HG02840 (cell line): ENCODE data around the gene BOD1L1.

Source experiments
- ATAC-seq: cut with Tn5 transposase; IDR thresholded peaks from one replicate; pipeline ENCODE4 v1.9.1; 2021; ENCODE audit warnings: mild to moderate bottlenecking, moderate library complexity, moderate number of reproducible peaks; ENCODE audit not compliant: unreplicated experiment, low FRiP score

Gene BOD1L1

DNA sequence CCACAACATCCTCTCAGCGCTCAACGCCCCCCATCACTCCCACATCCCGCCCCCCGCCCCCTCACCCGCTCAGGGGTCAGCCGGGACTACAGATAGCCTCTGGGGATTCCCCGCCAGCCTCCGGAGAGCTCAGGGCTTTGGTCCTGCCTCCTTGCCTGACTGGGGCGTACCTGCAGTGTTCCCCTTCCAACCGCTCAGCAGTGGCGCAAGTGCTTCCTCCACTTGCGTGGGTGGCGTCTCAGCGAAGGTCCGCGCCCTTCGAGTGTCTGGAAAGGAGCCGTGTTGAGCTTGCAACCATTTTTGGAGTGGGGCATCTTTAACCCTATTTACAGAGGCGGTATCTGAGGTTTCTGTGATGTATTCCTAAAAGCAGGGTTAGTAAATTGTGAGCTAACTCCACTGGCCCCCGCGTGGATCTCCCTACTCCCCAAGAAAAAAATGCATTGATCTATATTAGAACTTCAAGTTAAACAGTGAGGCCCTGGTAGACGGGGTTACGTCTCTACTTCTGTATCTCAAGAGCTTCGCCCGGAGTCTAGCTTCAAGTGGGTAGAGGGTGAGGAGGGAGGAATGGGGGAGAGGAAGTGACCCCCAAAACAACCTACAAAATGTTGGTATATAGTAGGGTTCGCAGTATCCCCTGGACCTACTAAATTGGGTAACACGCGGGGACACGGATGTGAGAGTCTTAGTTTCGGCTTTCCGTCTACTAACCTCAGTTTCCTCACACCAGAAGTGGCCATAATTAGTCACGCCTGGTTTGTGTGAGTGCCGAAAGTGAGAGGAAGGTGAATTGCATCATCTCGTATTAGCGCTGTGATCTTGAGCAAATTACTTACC, 99.3 kb downstream of the BOD1L1 start:
- peak; percentile 82 for ATAC-seq

DNA sequence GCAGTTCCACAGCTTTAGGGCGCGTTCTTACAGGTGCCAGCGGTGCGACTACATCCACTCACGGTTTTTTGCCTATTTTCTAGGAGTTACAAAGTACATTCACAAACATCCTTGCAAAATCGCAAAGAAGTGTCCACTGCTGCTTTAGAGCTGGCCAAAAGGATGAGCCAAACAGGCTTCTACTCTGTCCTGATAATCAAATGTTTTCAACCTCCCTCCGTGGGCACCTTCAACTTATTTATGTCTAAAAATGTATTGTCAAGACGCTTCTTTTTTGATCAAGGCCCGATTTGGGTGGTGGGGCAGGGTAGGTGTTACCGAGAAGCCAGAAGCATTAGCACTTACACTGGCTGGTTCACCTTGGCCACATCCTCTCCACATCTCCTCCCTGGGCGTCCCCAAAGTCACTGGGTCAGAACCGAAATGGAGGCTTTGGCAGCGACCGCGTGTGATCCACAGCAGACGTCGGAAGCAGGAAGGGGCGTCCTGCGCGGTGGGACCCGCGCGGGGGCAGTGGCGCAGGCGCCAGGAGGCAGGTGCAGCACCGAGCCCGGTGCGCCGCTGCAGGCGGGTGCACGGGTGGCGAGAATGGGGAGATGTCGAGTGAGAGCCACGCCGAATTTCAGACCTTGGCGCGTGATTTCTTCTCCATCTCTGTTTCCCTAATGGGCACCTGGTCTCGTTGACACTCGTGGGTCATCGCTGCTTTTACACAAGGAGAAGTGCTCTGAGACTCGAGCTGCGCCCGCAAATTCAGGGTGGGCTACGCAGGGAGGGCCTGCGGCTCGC, 100.1 kb downstream of the BOD1L1 start:
- no peak for ATAC-seq

DNA sequence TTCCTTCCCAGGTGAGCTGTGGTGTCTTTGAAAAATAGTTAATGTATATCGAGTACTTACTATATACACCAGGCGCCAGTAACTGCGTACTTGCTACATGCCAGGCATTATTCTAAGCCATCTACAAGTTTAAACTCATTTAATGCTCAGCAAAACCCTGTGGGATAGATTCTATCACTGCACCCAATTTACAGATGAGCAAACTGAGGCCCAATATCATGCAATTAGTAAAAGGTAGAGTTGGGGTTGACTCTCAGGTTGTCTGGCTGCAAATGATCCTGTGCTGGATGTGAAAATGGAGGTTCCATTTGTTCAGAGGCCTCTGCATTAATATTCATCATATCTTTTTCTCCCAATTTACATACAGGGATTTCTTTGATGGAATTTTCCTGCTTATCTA, 100.9 kb downstream of the BOD1L1 start:
- ATAC-seq = no peak

DNA sequence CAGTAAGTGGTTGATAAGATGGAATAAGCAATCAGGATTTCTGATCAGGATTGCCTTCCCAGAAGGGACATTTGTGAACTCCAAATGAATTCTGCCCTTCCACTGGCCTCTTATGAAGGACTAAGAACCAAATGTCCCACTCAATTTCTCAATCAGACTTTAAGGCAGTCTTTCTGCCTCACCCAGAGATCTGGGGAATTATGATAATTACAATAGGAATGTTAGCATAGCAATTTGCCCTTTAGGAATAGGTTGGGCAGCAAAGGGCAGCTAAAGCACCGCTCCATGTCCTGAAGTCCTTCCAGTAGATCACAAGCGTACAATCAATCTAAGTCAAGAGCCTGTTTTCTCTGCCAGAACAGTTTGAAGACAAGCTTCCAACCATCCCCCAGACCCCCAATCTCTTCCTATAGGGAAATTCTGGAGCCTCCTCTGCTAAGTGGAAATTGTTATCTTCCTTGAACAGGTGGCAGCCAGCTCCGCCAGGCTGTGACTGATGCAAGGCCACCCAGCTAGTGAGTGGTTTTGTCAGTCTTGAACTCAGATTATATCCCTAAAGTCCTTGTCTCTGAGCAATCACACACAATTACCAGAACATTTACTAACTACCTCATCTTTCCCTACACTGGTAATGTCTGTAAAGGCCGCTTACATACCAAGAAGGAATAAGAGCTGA, 101.8 kb downstream of the BOD1L1 start:
- ATAC-seq = no peak

DNA sequence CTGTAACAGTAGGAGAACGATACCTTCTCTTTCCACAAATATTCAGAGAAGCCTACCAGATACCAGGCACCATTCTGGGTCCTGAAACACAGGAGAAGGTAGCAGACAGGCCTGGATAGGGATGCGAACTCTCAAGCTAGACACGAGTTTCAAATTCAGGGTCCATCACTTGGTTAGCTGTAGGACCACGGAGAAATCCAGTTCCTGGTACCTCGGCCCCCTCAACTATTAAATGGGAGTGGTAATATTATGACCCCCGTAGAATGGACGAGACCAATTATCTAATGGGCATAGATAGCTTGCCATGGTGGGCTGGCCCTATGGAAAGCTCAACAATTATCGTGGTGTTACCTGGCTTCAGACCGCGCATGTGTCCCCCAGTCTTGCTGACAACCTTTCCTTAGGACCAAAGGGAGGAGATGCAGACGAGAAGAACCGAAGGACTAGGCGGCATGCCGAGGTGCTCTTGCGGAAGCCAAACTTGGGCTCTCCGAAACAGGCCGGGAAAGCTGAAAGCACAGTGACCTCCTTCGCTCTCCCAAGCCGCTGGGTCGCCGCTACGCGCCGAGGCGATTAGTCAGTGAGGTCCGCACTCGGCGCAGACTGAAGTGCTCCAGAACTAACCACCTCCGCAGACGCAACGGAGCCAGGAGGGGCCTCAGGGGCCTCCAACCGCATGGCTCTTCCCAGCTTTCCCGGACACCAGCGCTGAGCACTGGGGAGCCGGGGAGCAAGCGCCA, 102.9 kb downstream of the BOD1L1 start:
- ATAC-seq = no peak

DNA sequence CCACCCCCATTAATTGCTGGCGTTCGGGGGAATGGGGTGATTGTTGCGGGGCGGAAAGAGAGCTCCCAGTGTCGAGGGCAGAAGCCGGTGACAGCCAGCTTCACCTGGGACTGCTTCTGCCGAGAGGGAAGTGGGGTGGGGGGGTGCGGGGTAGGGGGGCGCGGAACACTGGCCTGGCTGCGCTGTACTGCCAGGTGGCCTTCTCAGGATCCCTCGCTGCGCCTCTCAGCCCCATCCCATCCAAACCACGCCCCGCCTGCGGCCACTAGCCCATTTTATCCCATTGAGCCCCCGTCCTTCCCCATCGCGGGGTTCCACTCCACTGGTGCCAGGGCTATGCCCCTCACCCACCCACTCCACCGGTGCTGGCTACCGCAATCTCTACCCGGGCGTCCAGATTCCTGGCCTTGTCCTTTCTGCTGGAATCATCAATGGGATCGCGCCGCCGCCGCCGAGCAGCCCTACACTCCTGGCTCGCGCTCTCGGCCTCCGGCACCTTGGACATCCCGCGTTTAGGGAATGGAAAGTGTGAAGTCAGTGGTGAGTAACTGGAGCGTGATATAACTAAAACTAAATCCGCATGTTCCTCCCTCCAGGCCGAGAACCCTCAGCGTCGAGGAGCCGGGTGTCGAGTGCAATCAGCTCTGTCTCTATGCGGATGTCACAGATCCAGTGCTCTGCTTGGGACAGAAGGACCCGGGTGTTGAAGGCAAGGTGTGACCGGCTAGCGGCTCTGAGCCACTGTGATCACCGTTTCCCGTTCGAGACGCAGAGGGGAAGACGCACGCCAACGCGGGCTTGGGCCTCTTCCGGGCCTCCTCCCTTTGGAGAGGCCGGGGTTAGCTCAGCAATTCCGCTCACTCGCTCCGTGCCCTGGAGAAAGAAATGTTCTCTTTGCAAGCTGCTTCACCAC, 103.7 kb downstream of the BOD1L1 start:
- no peak for ATAC-seq

DNA sequence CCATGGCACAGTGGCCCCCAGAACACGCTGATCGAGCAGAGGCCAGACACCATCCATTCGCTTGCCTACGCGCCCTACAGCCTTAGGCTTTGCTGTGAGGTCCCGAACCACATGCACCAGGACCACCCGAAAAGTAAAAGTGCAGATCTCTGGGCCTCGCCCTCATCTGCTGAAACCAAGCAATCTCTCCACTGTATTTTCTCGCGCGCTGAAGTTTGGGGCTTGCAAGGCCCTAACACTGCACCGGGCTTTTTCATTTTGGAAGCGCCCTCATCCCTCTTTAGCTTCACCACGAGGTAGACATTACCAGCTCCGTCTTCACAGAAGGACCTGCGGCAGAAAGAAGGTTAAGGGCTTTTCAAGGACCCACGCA, 104.4 kb downstream of the BOD1L1 start:
- no peak for ATAC-seq

DNA sequence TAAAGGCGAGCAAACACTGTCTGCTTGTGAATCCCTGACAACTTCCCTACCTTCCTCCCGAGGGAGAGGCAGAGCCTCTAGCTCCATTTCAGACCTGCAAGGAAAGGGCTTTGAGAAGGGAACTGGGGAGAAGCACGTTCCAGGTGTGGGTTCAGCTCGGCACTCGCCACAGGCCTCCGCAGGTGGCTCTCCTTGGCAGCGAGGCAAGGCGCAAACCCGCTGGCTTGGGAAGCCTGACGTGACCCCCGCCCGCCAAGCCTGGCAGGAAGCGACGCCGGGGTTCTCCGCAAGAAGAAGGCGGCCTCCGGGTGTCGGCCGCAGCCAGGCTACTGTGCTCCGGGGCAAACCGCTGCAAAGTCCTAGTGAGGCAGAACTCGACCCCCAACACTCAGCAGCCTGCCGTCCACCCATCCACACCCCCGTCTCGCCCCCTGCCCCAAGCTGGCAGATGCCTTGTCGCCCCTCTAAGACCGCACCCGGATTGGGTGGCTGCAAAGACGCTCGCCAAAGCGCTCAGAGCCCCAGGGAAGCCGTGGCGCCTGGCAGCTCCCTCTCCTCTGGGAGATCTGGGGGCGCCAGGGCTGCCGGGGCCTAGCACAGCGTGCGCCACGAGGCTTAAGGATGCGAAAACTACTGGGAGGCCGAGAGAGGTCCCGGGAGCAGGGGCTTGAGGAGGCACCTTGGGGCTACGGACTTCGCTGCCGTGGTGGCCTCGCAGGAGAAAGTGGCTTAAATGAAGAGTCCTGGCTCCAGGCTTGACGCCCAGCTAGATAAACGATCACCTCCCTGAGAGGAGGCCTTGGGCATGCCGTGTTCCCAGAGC, 105.0 kb downstream of the BOD1L1 start:
- no peak for ATAC-seq

DNA sequence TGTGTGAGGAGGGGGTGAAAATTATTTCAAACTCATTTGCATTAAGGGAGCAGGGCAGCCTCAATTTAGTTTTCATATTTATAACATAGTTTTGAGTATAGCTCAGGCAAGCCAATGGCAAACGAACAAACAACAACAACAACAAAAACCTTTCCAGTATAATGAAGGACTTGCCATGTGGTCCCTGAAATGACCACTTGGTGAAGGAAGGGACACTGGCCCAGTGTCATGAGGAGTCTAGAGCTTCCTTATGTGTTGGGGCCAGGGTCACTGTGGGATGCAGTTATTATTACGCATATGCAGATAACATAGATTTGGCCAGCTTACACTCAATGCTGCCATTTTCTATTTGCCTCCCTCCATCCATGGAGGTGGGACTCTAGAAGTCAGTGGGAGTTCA, 106.5 kb downstream of the BOD1L1 start:
- no peak for ATAC-seq
